NCI-H510A treated with DMSO at 0.1 percent for 48 hours (cell line): ENCODE data around the gene PEX3.
A peak's percentile ranks its signal among the peaks of the same experiment; 100 is the strongest.

Experiments used
- DNase-seq: peaks from one replicate; lab custom pipeline; 2025; lab: John Stamatoyannopoulos, UW

Gene PEX3, protein sequence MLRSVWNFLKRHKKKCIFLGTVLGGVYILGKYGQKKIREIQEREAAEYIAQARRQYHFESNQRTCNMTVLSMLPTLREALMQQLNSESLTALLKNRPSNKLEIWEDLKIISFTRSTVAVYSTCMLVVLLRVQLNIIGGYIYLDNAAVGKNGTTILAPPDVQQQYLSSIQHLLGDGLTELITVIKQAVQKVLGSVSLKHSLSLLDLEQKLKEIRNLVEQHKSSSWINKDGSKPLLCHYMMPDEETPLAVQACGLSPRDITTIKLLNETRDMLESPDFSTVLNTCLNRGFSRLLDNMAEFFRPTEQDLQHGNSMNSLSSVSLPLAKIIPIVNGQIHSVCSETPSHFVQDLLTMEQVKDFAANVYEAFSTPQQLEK

DNA sequence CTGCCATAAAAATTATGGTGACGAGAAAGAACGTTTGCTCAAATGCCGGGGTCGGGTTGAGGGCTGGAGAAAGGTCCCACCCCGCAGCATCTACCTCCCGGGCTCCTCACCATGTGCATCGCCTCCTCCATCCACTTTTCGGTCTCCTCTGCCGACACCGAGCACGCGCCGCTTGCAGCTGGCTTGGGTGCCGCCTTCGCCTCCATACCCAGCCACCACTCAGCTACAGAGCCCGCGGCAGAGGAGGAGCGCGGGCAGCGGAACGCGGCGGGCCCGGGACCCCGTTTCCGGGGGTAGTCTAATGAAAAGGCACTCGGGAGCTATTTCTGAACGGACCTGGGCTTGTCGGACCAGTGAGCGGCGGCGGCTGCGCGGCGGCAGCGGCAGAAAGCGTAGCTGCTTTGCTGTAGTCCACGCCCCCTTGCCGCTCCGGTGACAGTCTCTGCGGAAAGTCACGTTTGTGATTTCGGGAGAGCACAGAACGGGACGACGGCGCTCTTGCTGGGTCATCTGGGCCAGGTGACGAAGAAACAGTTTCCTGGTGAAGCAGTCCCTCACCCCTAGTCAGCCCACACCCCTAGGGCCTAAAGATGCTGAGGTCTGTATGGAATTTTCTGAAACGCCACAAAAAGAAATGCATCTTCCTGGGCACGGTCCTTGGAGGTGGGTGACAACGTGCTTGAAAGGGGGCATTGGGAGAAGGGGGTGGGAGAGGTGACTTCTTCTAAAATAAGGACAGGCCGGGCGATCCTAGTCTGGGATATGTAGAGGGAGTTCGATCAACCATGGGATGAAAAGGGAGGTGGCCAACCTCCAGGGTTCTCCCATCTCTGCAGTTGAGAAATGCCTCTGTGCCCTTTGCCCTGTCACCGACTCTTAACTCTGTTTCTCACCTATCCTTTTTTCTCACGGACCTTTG lies at the start of gene PEX3, which contains the start of gene ADAT2:
PEX3 (plus strand) TSS at position 353 of the 919 bp plus-strand sequence; CDS start at position 591, 238 bp downstream.
ADAT2 (minus strand) TSS at position 243 of the 919 bp plus-strand sequence; CDS start at position 206, 37 bp downstream.
- peak; percentile 87 for DNase-seq

DNA sequence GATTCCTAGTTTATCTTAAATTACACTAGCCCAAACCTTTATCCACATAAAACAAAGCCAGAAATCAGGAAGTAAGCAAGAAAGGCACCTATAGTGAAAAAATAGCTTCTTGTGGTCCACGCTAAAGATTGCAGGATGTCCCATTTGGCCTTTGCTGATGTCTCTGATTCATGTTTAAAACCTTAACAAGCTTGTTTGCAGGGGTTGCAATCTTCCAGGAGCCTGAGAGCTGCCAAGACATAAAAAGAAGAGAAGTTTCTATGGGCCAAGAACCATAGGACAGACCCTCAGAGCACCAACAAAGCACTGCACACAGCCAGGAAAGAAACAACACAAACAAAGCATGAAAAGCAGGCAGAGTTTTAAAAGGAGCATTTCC lies 49.5 kb upstream of the PEX3 start:
- DNase-seq, result no peak

DNA sequence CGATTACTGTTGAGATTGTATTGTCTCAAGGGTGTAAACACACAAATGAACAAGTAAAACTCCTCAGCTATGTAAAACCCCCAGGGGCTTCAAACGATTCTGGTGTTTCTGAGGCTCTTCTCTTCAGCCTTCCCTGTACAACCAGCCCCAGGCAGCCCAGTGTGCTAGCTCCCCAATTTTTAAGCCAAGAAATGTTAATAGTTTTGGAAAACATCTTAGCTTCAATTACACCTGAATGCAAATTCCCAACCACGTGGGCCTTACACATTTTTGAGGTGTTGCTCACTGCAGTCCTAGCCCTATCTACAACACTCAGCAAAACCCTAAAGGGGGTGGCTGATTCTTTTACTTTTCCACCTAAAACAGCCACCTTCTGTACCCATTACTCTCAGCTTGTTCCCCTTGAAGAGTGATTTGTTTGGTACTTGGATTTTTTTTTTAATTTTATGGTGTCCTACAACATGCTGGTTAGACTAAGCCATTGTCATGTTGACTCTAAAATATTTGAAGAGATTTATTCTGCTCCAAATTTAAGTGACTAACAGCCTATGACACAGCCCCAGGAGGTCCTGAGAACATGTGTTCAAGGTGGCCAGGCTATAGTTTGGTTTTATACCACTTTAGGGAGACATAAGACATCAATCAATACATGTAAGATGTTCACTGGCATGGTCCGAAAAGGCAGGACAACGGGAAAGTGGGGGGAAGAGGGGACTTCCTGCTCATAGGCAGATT lies 48.8 kb upstream of the PEX3 start:
- DNase-seq, result no peak

DNA sequence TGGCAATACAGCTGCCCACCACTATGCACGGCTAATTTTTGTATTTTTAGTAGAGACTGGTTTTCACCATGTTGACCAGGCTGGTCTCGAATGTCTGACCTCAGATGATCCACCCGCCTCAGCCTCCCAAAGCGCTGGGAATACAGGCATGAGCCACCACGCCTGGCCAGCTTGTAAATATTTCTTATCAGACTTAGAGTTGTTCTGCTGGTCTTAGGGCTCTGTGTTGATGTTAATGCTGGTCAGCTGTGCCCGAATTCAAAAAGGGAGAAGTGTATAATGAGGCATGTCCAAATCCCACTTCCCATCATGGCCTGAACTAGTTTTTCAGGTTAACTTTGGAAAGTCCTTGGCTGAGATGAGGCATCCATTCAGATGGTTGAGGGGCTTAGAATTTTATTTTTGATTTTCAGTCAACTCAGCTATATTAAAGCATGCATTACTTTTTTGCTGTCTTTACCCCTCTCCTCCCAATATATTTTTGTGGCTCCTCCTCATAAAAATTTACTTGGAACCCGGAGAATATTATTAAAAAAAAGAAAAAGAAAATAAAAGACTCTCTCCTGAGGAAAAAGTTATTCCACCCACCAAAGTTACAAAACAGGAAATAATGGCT lies 47.8 kb upstream of the PEX3 start:
- no peak for DNase-seq

DNA sequence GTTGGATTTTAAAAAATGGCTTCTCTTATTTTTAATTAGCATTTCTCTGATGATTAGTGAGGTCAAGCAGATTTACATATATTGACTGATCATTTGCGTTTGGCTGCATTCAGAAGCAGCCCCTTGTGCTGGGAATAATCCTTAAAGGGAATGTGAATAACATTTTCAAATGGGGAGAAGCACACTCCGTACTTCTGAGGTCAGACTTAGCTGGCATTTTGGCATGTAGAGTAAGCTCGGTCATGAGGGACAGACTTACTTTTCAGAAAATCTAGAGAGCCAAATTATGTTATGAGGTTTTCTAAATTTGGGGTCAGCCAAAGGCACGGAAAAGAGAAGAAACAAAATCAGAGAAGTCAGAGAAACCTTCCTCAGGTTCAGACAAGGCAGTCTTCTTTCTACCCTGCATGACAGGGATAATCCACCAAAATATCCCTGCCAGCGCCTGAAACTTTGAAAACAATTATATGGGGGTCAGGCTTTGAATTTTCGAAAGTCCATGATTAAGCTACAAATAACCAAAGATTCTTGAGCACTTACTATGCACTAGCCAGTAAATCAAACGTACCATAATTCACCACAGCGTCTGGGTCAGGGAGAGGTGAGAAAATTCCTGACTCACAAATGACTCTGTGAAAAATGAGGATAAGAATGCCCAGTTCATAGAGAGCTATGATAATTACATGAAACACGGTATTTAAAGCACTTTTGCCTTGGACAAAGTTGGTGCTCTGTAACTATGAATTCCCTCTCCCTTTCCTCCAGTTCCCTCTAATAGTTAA lies 45.0 kb upstream of the PEX3 start:
- DNase-seq, result no peak

DNA sequence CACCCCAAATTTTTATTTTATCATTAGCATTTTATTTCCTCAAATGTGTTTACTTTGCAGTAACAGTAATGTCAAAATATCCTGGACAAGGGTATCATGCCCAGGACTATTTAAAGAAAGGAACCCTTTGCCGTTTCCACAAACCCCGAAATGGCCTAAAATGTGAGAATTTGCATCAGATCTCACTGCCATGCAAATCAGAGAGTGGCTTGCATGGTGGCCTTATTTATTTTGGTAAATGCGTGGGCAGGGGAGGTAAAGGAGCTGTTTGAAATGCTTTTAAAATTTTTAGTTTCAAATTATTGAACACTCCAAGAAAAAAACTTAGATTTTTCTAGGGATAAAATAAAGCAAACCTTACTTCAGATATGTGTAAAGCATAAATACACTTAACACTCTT lies 43.9 kb upstream of the PEX3 start:
- no peak for DNase-seq

DNA sequence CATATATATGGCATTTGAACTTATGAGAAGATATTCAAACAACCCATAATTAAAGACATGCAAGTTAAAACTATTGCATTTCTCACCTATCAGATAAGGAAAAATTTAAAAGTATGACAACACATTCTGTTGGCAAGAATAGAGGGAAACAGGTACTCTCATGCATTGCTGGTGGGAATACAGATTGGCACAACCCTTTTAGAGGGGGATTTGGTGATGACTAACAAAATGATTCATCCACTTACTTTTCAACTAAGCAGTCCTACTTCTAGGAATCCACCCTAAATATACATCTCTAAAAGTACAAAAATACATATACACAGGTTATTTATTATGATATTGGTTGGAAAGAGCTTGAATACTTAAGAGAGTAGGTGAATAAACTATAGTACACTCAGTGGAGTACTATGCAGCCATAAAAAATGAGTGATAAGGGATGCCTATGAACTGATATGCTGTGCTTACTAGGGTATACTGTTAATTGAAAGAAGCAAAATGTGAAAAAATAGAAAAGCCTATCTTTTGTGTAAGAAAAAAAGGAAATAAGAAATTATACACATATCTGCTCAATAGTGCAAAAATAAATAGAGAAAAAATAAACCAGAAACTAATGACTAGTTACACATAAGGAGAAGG lies 42.3 kb upstream of the PEX3 start:
- no peak for DNase-seq

DNA sequence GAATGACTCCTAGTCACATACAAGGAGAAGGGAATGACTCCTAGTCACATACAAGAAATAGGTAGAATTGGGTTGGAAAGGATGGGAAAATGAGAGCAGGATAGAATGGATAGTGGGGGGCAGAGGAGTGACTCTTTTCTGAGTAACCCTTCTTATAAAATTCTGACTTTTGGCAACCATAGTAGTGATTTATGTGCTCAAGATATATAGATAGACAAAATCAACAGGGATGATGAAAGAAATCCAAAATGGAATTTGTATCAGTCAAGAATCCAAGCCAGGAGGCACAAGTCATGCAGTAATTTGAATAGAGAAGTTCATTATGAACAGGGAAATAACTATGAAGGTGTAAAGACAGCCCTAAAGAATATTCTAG lies 41.8 kb upstream of the PEX3 start:
- no peak for DNase-seq

DNA sequence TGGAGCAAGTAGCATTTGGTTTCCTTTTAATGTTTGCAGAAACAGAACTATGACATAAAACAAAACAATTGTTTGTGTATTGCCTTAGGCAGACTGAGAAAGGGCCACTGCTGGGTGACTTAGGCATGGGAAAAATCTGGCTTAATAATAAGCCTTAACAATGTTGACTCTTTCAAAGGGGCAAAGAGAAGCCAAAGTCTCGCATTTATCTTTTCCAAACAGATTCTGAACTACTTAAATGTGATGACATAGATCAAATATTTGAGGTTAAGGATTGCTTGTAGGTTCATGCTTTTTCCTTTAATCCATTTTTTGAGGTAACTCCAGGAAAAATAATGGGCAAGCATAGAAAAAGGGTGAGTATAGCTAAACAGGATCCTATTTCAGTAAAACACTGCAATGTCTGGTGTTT lies 39.7 kb upstream of the PEX3 start:
- no peak for DNase-seq

DNA sequence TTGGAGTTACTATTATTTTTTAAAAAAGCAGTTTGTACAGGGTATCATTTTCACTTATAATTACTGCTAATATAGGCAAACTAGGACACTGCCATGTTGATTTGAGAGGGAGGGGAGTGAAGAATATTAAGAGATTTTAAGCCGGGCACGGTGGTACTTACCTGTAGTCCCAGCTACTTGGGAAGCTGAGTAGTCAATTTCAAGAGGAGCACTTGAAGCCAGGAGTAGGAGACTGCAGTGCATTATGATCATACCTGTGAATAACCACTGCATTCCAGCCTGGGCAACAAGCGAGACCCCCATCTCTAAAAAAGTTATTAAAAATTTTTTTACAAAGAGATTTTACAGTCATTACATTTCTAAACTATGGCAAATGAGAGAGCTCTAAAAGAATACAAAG lies 35.8 kb upstream of the PEX3 start:
- no peak for DNase-seq

DNA sequence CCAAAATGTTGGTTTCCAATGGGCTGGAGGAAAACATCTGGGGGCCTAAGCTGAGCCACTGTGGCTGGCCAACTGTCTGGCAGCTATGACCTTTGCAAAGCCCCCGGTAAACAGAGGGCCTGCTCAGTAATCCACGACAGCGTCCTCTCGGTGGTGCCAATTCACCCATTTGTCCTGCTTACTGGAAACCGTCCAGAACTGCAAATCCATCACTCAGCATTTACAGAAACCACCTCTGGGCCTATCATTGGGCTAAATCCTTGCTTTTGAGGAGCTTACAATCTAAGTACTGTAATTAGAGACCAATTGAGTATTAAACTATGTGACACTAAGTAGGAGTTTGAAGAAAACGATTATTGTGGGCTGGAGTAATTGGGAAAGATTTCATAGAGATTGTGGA lies 31.1 kb upstream of the PEX3 start:
- no peak for DNase-seq

DNA sequence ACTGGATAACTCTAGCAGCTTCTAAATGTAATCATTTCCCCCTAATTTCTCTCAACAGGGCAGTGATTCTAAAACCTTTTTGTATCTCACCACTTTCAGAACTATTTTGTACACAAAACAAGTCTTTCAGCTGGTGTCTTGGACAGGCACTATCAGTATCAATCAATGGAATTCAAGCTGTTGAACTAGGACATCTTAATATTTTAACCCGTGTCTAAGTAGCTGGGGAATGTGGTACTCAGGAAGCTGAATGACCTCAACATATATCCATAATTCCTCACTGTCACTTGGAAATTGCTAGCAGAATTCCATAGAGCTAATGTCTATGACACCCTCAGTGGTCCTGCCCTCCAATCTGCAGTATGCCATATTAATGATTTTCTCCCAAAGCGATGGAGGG lies 24.6 kb upstream of the PEX3 start:
- DNase-seq, result no peak

DNA sequence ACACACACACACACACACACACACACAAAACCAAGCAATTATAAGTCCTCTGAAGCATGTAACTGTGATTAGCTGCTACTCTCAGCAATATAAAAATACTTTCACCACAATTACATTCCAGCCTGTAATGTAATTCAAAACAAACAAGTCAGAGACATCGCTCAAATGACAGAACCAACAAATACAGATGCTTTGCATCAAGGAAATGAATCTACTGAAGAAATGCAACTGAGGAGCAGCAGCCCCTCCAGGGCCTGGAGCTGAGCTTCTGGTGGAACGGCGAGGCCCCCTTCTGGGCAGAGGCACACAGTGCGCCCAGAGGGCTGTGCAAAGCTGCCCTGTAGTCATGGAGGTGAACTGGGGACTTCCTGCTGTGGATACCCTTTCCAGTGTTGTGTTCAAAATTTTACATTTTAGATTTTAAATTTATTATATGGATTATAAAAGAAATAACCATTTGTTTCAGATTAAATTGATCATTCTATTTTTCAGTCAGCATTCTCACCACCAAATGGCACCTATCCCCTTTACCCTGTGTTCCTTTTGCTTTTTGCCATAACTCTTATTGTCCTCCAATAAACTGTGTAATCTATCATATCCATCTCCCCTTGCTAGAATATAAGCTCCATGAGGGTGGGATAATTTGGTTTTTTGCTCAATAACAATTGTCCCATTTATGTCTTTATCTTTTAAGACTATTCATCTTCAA lies 23.3 kb upstream of the PEX3 start:
- peak; percentile 25 for DNase-seq

DNA sequence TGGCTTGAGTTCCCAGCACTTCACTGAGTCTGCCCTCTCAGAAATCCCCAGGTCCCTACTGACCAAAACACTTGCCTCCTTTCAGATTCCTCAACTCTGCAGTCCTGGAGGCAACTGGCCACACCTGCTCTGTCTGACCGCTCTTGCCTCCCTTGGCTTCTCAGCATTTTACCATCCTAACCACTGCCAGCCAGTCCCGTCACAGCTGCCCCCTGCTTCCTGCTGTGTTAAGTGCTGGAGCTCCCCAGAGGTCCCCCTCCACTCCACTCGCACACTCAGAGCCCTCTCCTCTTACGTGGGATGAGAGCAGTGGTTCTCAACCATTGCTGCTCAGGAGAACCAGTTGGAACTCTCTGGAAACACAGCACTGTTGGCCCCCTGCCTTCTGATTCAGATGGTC lies 20.6 kb upstream of the PEX3 start:
- DNase-seq, result no peak

DNA sequence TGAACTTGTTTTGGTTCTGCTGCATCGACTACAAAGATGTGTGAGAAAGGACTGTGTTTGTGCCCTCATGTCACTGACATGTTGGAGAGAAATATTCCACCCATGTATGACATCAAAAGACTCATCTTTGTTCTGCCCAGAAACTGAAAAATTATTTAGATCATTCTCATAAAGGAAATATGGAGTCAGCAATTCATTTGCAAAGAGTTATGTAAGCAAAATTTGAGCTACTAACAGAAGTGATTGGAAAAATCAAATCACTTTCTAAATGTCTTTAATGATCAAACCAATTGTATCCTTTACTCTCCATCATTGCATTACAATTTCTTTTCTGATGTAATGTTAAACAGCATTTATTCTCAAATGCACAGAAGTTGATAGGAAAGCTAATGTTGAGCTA lies 19.4 kb upstream of the PEX3 start:
- DNase-seq, result no peak

DNA sequence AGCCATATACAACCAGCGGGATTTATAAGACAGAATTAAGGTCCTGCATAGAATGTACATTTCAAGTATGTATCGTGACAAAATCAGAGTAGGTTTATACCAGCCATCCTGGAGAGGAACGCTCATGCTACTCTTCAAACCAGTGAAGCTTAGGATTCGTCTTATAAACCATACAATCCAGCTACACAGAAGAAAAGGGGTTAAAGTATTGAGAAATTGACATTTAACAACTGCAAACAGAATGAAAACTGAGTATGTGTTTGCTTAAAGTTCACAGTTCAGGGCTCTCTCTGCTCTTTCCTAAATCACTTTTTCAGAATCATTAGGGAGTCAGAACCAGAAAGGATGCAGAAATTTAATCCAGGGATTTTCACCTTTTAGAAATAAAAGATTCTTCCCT lies 18.0 kb upstream of the PEX3 start:
- no peak for DNase-seq

DNA sequence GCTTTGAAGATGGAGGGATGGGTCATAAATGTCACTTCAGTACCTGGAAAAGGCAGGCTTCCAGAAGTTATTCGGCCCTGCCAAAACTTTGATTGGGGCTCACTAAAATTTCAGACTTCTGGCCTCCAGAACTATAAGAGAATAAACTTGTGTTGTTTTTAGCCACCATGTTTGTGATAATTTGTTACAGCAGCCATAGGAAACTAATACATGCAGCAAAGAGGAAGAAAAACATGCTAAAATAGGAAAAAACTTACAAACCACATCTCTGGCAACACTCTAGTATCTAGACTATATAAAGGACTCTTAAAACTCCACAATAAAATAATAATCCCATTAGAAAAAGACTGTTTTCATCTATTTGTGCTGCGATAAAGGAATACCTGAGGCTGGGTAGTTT lies 9.6 kb upstream of the PEX3 start:
- DNase-seq, result no peak

DNA sequence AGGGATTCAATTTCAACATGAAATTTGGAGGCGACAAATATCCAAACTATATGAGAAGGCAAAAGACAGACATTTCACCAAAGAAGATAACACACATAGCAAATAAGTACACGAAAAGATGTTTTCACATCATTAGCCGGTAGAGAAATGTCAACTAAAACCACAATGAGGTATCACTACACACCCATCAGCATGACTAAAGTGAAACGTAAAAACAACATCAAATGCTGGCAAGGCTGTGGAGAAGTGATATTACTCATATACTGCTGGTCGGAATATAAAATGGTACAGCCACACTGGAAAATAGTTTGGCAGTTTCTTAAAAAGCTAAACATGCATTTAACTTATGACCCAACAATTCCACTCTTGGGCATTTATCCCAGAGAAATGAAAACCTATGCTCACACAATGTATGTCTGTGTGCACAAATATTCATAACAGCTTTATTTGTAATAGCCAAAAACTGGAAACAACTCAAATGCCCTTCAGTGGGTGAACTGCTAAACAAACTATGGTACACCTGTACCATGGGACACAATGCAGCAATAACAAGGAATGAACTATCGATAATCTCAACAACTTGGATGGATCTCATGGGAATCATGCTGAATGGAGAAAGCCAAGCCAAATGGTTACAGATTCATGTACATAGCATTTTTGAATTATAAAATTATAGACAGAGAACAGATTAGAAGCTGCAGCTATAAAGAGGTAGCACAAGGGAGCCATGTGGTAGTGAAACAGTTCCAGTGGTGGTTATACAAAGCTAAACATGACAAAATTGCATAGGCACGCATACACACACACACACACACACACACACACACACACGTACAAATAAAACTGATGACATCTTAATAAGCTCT lies 8.7 kb upstream of the PEX3 start:
- DNase-seq, result no peak

DNA sequence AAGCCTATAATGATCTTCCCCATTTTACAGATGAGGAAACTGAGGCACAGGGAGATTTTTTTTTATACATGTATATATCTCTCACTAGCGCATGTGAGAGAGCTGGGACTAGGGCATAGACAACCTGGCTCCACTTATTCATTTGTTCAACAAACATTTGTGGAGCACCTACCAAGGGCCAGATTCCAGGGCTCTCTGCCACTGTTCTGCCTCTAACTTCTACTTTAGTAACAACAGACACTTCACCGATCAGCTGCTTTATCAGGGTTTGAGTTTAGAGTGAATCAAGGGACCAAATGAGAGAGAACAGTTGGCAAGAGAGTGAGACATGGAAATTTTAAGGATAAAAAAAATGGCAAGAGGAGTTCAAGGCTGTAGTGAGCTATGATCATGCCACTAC lies 7.5 kb upstream of the PEX3 start:
- DNase-seq, result no peak
